GM12878 (cell line): ENCODE results near the gene CCDC117. TPM values are rescaled to one million over a fixed set of nuclear protein-coding genes. Genes with fewer than 3 reads are reported as not detected.

Source experiments
- BHLHE40 ChIP-seq, 2 experiments: fragments of 450-650 bp in 1 of 2; IDR thresholded peaks; 2 replicates each; pipeline ENCODE4 v1.6.1; 2011 to 2017; ENCODE audit warnings: low read depth in 2 of 2, borderline replicate concordance in 1 of 2, improper control_type of control experiment in 1 of 2, low read length in 1 of 2, mild to moderate bottlenecking in 1 of 2
- CBX5 ChIP-seq: sonication (generic); IDR thresholded peaks from 2 replicates; pipeline ENCODE4 v1.6.1; 2016; ENCODE audit warnings: low read depth, moderate library complexity, mild to moderate bottlenecking, inconsistent platforms
- CEBPB ChIP-seq, 2 experiments: fragments of 150-350 bp in 1 of 2; IDR thresholded peaks; 2 replicates each; pipeline ENCODE4 v1.6.1; 2012 to 2014; ENCODE audit warnings: low read depth in 2 of 2, low read length in 2 of 2, borderline replicate concordance in 1 of 2, inconsistent platforms in 1 of 2
- CREB1 ChIP-seq: IDR thresholded peaks from 2 replicates; pipeline ENCODE4 v1.6.1; 2012; ENCODE audit warnings: low read depth, mild to moderate bottlenecking, inconsistent platforms
- CUX1 ChIP-seq: IDR thresholded peaks from 2 replicates; pipeline ENCODE4 v1.6.1; 2012; ENCODE audit warnings: improper control_type of control experiment, low read depth, low read length; ENCODE audit not compliant: insufficient replicate concordance
- ESRRA ChIP-seq: IDR thresholded peaks from 2 replicates; pipeline ENCODE4 v1.6.1; 2012; ENCODE audit warnings: mild to moderate bottlenecking, low read length, improper control_type of control experiment
- HDAC2 ChIP-seq: fragments of 200-600 bp; sonication (generic); IDR thresholded peaks from 2 replicates; pipeline ENCODE4 v1.6.1; 2017
- MLLT1 ChIP-seq: fragments of 450-650 bp; IDR thresholded peaks from 2 replicates; pipeline ENCODE4 v1.6.1; 2016; ENCODE audit warnings: mild to moderate bottlenecking
- PML ChIP-seq: IDR thresholded peaks from 2 replicates; pipeline ENCODE4 v1.6.1; 2012; ENCODE audit warnings: low read length, inconsistent platforms
- POU2F2 ChIP-seq: IDR thresholded peaks from 3 replicates; pipeline ENCODE4 v1.6.1; 2011; ENCODE audit warnings: low read depth, mild to moderate bottlenecking, low read length, borderline replicate concordance
- RAD21 ChIP-seq: IDR thresholded peaks from 2 replicates; pipeline ENCODE4 v1.6.1; 2011; ENCODE audit warnings: mild to moderate bottlenecking, low read depth, low read length, moderate library complexity; ENCODE audit not compliant: insufficient read depth
- REST ChIP-seq: IDR thresholded peaks from 2 replicates; pipeline ENCODE4 v1.6.1; 2012; ENCODE audit warnings: mild to moderate bottlenecking, low read depth, low read length
- RUNX3 ChIP-seq: IDR thresholded peaks from 2 replicates; pipeline ENCODE4 v1.6.1; 2012; ENCODE audit warnings: low read length, inconsistent platforms
- SMARCA5 ChIP-seq: fragments of 450-650 bp; IDR thresholded peaks from 2 replicates; pipeline ENCODE4 v1.6.1; 2017; ENCODE audit warnings: mild to moderate bottlenecking
- SRF ChIP-seq, 2 experiments: IDR thresholded peaks; 2 replicates each; pipeline ENCODE4 v1.6.1; 2011; ENCODE audit warnings: low read depth in 2 of 2, low read length in 2 of 2, mild to moderate bottlenecking in 1 of 2, moderate library complexity in 1 of 2
- TBL1XR1 ChIP-seq: IDR thresholded peaks from 2 replicates; pipeline ENCODE4 v1.6.1; 2012; ENCODE audit warnings: low read depth, low read length, improper control_type of control experiment
- TCF12 ChIP-seq: IDR thresholded peaks from 2 replicates; pipeline ENCODE4 v1.6.1; 2011; ENCODE audit warnings: low read depth, mild to moderate bottlenecking, low read length
- ZNF207 ChIP-seq: fragments of 450-650 bp; IDR thresholded peaks from 2 replicates; pipeline ENCODE4 v1.6.1; 2014; ENCODE audit warnings: antibody characterized with exemption, mild to moderate bottlenecking, borderline replicate concordance
- polyA plus RNA-seq, 11 experiments: library from polyadenylated mRNA; depleted of rRNA in 4 of 11; unstranded in 6 of 11; stranded (reverse) in 5 of 11; fragments of >200 nt; fragmentation: Nextera tagmentation in 4 of 11; fragmentation: Illumina TruSeq in 1 of 11; extraction: Ambion mirVana in 4 of 11; extraction: Trizol in 1 of 11; gene quantifications; 1 replicate in 1 of 11; 2 replicates in 10 of 11; pipeline versions ENCODE4 v1.2.1 to v1.2.3, GENCODE V29; 2011 to 2016; ENCODE audit warnings: inconsistent platforms in 2 of 11, missing spikeins in 2 of 11, low read depth in 1 of 11
- total RNA-seq, 4 experiments: library from RNA; depleted of rRNA in 3 of 4; stranded (reverse); fragments of >200 nt in 3 of 4; fragmentation: Illumina TruSeq in 1 of 4; extraction: Trizol in 1 of 4; gene quantifications; 2 replicates each; pipeline versions ENCODE4 v1.2.1 to v1.2.3, GENCODE V29; 2013 to 2021

CCDC117 gene
- total and polyA plus RNA-seq, 10 of the 15 experiments (the other 5 are each of a cell fraction or from before 2014, with no cell fraction given) = 6.3 to 32.2 (median 20.6) TPM

GRCh38 chr22:28798810-28799605 is 26.5 kb downstream of the CCDC117 start (continued):
- TF ChIP-seq PML (no peak; the same call in 1 of the 2 replicates), CUX1 (no peak), CBX5 (no peak), POU2F2 (no peak), MLLT1 (no peak), HDAC2 (no peak), SRF (IDR thresholded peaks at IDR 0.05; ENCODE audit: low read depth in 2 of 2, low read length in 2 of 2) (no peak), SMARCA5 (no peak), RAD21 (no peak), TCF12 (no peak), RUNX3 (peak; percentile 72), ESRRA (no peak), CEBPB (IDR thresholded peaks at IDR 0.05; ENCODE audit: borderline replicate concordance in 1 of 2, low read depth in 2 of 2, low read length in 2 of 2) (peak in 1 of 2 experiments; percentile 63; a peak in 1 of 4 replicates), REST (no peak), CREB1 (peak; percentile 69), ZNF207 (no peak), BHLHE40 (IDR thresholded peaks at IDR 0.05; ENCODE audit: borderline replicate concordance in 1 of 2, low read depth in 2 of 2, low read length in 1 of 2) (no peak), TBL1XR1 (no peak)
